ENCODE data around the gene KCNJ5. TPM values are rescaled to one million over a fixed set of nuclear protein-coding genes. Genes with fewer than 3 reads are reported as not detected.

The KCNJ5 gene
- total RNA-seq, 4 donors from 2014 or later: 0.26 to 0.36 TPM; not detected in 2

DNA sequence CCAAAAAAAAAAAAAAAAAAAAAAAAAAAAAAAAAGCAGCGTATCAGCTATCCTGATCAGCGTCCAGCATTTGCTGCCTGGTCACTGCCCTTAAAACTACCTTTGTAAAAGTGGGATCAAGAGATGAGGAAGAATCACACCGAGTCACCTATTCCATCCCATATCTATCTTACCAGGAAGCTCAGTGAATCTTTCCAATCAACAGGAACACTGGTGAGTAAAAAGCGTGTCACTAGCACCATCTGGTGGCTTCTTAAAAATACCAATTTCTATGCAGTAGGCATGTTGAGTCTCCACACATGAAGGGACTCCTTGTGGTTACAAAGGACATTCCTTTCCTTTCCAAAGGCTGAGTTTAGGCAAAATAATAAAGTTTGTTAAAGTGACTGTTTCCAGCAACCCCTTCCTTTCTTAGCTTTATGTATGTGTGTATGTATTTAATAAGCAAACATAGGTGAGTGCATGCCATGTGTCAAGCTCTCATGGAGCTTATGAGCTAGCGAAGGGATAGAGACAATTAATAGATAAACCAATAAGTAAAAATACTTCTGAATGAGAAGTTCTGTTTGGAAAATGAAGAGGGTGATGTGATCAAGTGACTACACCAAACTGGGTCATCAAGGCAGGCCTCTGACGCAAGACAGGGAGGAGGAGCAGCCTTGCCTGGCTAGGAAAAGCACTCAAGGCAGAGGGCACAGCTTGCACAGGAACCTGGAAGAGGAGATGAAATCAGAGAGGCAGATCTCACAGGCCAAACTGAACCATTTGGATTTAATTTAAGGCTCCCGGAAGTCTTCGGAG is 65.4 kb downstream of the KCNJ5 start:
- Histone ChIP-seq H3K27me3 (no peaks in the 10 kb centered on the region), H3K27ac (no peak overlapping the region), H3K4me3 (no peak overlapping the region), H3K9me3 (no peaks in the 10 kb centered on the region), H3K36me3 (peaks cover 7% of the 10 kb centered on the region), H3K4me1 (peaks cover 6% of the 10 kb centered on the region)
- no peak for TF ChIP-seq EP300 (IDR thresholded peaks at IDR 0.05)
- TF ChIP-seq POLR2A (IDR thresholded peaks at IDR 0.05): no peak
- TF ChIP-seq POLR2AphosphoS5 (IDR thresholded peaks at IDR 0.05): no peak
- TF ChIP-seq, protein P1, sequence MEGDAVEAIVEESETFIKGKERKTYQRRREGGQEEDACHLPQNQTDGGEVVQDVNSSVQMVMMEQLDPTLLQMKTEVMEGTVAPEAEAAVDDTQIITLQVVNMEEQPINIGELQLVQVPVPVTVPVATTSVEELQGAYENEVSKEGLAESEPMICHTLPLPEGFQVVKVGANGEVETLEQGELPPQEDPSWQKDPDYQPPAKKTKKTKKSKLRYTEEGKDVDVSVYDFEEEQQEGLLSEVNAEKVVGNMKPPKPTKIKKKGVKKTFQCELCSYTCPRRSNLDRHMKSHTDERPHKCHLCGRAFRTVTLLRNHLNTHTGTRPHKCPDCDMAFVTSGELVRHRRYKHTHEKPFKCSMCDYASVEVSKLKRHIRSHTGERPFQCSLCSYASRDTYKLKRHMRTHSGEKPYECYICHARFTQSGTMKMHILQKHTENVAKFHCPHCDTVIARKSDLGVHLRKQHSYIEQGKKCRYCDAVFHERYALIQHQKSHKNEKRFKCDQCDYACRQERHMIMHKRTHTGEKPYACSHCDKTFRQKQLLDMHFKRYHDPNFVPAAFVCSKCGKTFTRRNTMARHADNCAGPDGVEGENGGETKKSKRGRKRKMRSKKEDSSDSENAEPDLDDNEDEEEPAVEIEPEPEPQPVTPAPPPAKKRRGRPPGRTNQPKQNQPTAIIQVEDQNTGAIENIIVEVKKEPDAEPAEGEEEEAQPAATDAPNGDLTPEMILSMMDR (IDR thresholded peaks at IDR 0.05): peak; percentile 42 to 53
- DNase-seq (ENCODE audit: low spot score in 2 of 2): no peak
- 45% methylated on average over 8 of the region's 8 CpGs for WGBS

DNA sequence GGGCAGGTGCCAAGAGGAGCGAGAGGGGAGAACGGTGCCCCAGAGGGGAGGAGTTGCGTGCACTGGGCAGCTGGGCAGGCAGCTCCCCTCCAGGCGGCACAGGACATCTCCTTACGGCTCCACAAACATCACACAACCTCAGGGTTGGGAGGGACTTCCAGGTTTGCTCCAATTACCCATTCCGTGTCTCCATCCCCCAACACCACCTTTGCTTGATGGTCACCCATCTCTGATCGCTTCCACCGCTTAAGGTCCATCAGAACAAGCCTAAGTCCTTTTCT is 66.0 kb downstream of the KCNJ5 start:
- no peak for DNase-seq (ENCODE audit: low spot score in 2 of 2)
- no peaks in the 10 kb centered on the region for H3K27me3 ChIP-seq
- WGBS: 74% methylated on average over 8 of the region's 8 CpGs
- peaks cover 6% of the 10 kb centered on the region for H3K4me1 ChIP-seq
- no peak overlapping the region for H3K27ac ChIP-seq
- no peaks in the 10 kb centered on the region for H3K9me3 ChIP-seq
- TF ChIP-seq POLR2A (IDR thresholded peaks at IDR 0.05): no peak
- TF ChIP-seq EP300 (IDR thresholded peaks at IDR 0.05): no peak
- TF ChIP-seq POLR2AphosphoS5 (IDR thresholded peaks at IDR 0.05): no peak
- TF ChIP-seq, protein P1 (IDR thresholded peaks at IDR 0.05): no peak
- H3K4me3 ChIP-seq: no peak overlapping the region
- H3K36me3 ChIP-seq: peaks cover 7% of the 10 kb centered on the region

DNA sequence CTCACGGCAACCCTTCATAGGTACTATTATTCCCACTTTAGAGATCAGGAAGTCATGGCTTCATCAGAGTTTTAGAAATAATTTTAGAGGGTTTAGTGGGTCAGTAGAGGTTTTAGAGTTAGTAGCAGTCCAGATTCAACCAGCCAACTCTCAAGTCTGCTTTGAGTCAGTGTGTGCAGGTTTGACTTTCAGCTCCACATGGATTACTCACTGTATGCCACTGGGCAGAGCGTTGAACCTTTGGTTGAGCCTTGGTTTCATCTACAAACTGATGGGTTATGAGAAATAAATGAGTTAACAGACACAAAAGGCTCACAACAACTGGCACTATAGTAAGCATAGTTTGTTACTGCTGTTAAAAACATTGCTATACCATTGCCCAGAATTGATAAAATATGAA is 70.5 kb downstream of the KCNJ5 start:
- H3K9me3 ChIP-seq: no peaks in the 10 kb centered on the region
- no peaks in the 10 kb centered on the region for H3K27me3 ChIP-seq
- peaks cover 7% of the 10 kb centered on the region for H3K36me3 ChIP-seq
- WGBS: 96% methylated on average over 2 of the region's 2 CpGs
- TF ChIP-seq POLR2AphosphoS5 (IDR thresholded peaks at IDR 0.05) (no peak), POLR2A (IDR thresholded peaks at IDR 0.05) (no peak), EP300 (IDR thresholded peaks at IDR 0.05) (no peak)
- TF ChIP-seq, protein P1 (IDR thresholded peaks at IDR 0.05): no peak
- no peak overlapping the region for H3K27ac ChIP-seq
- no peak overlapping the region for H3K4me3 ChIP-seq
- H3K4me1 ChIP-seq: peaks cover 4% of the 10 kb centered on the region
- no peak for DNase-seq (ENCODE audit: low spot score in 2 of 2)

DNA sequence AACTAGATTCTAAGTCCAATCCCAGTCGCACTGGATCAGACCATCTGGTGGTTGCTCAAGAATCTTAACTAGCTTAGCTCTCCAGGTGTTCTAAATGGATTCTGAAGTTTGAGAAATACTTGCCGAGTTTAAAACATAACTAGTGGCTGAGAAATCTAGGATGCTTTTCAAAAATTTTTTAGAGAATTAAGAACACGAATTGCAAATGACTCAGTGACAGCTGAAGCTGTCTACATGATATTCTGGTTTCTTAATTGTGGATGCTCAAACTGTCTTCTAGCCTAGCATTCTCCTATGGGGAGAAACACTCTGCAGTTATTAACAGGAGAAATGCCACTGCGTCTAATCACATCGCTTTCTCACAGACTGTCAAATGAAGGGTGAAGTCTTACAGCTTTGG is 71.7 kb downstream of the KCNJ5 start:
- WGBS: 89% methylated on average over 5 of the region's 5 CpGs
- DNase-seq (ENCODE audit: low spot score in 2 of 2): no peak
- H3K36me3 ChIP-seq: peaks cover 7% of the 10 kb centered on the region
- no peak overlapping the region for H3K27ac ChIP-seq
- no peaks in the 10 kb centered on the region for H3K4me1 ChIP-seq
- no peaks in the 10 kb centered on the region for H3K27me3 ChIP-seq
- TF ChIP-seq, protein P1 (IDR thresholded peaks at IDR 0.05): no peak
- TF ChIP-seq POLR2AphosphoS5 (IDR thresholded peaks at IDR 0.05): no peak
- no peak for TF ChIP-seq POLR2A (IDR thresholded peaks at IDR 0.05)
- TF ChIP-seq EP300 (IDR thresholded peaks at IDR 0.05): no peak
- no peak overlapping the region for H3K4me3 ChIP-seq
- no peaks in the 10 kb centered on the region for H3K9me3 ChIP-seq

DNA sequence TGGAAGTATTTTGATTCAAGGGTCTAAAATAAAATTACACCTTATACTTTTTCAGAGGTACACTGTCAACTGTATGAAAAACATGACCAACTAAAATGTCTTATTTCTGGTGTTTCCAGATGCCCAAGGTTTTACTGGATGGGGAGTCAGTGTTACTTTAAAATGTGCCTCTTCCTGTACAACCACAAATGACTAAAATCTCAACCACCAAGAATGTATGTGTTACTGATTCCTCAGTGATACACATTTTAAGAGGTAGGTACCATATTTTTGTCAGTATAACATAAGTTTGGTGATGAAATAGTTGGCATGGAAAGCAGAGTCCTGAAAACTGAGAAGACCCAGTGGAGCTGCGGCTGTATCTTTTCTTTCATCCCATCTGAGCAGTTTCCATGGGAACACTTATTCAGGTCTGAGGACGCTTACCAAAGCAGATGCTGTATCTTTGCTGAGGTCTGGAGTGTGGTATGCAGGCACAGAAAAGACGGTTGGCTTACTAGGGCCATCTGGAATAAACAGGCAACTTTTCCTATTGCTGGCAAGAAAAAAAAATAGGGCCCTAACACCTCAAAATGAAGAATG is 72.7 kb downstream of the KCNJ5 start:
- Histone ChIP-seq H3K4me1 (no peaks in the 10 kb centered on the region), H3K36me3 (peaks cover 16% of the 10 kb centered on the region), H3K27me3 (no peaks in the 10 kb centered on the region), H3K4me3 (no peak overlapping the region), H3K9me3 (no peaks in the 10 kb centered on the region), H3K27ac (no peak overlapping the region)
- no peak for DNase-seq (ENCODE audit: low spot score in 2 of 2)
- no peak for TF ChIP-seq EP300 (IDR thresholded peaks at IDR 0.05)
- WGBS: 81% methylated on average over 3 of the region's 3 CpGs
